SIG-M5 treated with dmso at 0.1 percent for 504 hours (cell line): ENCODE data around the gene KLF9.

Source experiments
- DNase-seq: peaks from one replicate; lab custom pipeline; 2025; ENCODE audit not compliant: unreplicated experiment; lab: John Stamatoyannopoulos, UW

KLF9 gene

DNA sequence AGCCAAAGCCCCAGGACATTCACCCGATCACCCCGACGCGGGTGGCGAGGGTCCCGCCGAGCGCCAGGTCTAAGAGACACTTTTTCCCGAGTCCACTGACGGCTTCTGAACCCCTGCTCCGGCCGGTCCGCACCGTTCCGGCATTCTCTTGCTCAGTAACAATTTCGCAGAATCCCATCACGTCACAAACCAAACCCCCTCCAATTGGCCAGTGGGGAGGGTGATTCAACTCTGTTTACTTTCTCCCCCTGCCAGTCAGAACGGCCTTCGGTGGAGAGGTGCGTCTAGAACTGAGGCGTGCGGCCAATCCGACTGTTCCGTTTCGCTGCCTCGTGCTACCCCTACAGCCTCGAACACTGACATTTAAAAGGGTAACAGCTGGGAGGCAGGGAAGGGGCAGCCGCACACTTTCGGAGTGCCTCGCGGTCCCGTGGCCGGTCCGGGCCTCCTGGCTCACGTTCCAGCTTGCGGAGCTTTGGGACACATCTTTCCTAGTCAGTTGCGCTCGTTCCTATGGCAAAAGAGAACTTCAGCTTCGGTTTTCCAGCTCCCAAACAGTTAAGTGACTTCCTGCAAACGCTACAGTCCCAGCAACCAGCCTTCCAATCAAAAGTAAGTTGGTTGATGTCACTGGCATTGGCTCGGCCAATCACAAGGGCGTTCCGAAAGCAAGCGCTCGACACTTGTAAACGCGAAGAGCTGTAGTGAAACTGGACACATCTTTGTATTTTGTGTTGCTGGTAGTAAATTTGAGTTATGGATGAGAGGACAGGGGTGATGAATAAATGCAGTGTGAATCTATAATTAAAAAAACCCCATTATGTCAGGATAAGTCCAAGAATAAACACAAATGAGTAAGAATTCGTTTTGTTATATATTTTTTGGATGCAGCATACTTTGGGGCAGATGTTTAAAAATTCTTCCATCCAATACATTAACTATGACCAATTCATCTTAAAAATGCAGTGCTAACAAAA, at the start of gene KLF9:
TSS of gene KLF9 (minus strand) at position 859 of the 977 bp plus-strand sequence. CDS start 1,294 bp downstream, outside the sequence.
- DNase-seq: peak; percentile 96

DNA sequence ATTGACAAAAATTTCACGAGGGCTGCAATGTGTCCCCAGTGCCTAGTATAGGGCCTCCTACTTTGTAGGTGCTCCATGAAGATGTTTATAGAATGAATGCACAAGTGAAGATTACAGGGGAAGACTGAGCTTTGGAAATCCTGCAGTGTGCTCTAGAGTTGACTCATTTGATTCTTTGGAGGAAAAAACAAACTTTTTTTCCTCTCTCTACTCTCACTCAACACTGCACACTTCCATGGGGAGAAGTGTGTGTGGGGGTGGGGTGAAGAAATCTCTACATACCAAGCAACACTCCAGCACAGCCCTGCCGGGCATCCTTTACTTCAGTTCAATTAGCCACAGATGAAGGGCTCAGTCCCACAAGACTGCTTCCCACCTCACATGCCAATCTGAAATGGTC, 49.4 kb upstream of the KLF9 start:
- no peak for DNase-seq

DNA sequence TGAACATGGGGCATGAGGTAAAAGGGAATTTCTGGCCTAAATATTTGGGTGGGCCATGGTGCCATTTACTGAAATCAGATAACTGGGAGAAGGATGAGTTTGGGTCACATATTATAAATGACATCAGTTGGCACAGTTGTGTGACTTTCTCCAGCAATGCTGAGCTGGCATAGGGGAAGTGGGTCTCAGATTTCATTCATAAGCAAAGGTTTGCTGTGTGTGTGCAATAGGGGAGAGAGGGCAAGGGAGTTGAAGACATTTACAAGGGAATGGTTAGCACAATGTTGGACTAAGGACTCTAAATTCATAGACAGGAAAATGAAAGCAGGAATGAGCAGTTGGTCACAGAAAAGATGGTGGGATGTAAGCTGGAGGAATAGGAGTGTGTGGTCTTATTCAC, 47.8 kb upstream of the KLF9 start:
- DNase-seq: no peak

DNA sequence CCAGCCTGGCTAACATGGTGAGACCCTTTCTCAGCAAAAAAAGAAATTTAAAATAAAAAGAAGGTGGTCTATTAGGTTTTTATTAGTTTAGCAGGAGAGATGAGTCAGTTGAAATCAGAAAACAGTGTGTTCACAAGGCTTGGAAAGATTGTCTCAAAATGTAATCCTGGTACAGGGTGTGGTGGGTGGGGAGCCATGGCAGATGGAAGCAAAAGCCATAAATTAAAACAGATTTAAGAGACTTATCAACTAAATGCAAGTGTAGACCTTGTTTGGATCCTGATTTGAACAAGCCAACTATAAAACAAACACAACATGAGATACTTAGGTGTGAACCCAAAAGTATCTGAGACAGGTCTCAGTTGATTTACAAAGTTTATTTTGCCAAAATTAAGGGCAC, 42.8 kb upstream of the KLF9 start:
- DNase-seq: no peak

DNA sequence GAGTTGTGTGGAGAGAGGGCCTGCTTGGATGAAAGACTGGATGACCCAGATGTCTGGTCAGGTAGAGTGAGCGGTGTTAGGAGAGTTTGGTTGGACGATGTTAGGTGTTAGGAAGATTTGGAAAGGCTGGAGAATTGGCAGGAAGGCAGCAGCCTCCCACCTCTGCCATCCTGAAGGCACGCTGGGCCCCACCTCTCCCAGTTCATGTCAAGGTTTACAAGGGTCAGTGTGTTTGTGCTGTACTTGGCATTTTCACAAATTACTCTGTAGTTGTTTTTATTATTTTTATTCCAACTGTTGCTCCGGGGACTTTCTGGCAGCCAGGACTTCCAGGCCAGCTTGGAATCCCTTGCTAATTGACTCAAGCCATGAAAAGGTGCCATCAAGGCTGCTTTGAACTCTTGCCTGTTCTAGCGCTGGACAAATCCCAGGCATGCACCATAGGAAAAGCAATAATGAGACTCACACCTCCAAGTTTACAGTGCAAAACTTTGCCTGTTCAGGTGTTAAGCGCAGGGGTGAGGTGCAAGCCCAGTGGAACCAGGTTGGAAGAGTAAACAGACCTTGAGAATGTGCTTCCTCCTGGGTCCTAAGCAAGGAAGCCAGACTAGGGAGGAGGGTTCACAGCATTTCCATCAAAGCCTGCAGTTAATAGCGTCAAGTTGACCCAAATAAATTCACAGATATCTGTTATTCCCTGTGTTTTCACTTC, 41.7 kb upstream of the KLF9 start:
- DNase-seq: no peak

DNA sequence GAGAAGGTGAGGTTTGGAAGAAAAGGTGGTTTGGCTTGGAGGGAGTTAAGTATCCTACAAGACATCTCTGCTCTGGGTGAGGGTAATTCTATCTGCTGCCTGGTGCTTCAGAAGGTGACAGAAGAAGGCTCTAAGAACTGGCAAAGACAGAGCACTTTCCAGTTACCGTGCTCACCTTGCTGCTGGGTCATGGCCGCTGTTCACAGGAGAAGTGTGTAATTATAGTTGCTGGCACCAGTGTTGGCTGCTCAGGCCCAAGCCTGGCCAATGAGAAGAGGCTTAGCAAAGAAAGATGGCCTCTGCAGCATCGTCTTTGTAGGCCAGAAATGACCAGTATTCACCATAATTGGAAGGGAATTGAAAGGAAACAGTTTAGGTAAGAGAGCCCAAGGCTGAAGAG, 37.9 kb upstream of the KLF9 start:
- DNase-seq: no peak

DNA sequence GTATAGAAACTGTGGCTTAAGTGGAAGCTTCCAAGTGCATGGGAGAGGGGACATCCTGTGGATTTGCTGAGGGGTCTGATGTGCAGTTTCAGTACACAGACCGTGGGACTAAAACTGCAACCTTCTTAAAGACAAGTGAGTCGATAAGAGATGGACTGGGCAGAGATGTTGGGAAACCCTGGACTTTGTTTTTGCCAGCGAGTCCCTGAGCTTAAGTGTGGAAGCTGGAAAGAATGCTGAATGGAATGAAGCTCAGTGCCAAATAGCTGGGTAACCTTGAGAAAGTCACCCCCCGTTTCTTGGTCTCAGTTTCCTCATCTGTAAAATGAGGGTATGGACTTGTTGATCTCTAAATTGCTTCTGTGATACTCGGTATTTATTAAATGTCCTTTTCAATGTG, 37.3 kb upstream of the KLF9 start:
- DNase-seq: no peak

DNA sequence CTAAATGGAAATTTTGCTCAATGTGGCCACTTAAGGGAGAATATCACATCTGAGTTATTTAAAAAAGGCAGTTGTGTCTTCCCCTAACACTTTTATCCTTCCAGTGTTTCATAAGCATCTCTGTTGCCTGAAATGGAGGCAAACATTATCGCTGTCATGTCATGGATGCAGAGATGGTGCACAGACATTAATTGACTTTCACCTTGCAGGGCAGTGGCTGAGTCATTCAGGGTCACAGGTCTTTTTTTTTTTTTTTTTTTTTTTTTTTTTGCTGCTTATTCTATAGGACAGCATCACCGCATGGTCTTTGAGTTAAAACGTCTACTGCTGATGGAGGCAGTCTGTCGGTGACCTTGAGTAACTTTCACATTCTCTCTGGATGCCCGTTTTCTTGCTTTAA, 36.3 kb upstream of the KLF9 start:
- no peak for DNase-seq

DNA sequence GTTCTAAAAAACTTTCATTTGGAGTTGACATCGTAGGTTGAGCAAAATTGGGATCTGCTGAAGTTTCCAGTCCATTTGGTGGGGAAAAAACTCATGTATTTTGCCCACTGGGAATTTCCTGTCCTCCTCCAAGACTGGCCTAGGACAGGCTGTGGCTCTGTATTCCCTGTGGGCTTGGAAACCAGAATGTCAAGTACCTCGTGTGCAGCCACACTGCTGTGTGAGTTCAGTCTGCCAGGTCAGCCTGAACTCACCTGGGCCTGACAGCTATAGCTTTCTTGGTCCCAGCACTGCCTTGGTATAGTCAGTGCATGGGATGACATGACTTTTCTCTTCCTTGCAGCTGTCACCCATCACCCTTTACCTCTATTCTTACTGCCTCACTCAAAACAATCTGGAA, 35.0 kb upstream of the KLF9 start:
- no peak for DNase-seq

DNA sequence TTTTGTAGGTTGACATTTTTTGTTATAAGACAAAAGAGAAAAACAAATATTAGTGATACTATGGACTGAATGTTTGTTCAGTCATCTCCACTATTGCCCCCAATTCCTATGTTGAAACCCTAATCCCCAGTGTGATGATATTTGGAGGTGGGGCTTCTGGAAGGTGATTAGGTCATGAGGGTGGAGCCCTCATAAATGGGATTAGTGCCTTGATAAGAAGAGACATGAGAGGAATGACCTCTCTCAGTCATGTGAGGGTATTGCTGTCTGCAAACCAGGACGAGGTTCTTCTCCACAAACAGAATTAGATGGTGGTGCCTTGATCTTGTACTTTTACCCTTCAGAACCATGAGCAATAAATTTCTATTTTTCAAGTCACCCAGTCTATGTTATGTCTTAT, 34.5 kb upstream of the KLF9 start:
- DNase-seq: no peak

DNA sequence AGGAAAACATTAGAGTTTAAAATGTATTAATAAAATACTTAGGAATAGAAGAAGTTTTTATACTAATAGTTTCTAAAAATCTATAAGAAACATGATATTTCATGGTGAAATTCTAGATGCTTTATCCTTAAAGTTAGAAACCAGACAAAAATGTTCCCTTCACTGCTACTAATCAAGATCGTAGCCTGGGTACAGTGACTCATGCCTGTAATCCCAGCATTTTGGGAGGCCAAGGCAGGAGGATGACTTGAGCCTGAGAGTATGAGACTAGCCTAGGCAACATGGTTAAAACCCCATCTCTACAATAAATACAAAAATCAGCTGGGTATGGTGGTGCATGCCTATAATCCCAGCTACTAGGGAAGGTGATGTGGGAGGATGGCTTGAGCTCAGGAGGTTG, 30.4 kb upstream of the KLF9 start:
- DNase-seq: no peak

DNA sequence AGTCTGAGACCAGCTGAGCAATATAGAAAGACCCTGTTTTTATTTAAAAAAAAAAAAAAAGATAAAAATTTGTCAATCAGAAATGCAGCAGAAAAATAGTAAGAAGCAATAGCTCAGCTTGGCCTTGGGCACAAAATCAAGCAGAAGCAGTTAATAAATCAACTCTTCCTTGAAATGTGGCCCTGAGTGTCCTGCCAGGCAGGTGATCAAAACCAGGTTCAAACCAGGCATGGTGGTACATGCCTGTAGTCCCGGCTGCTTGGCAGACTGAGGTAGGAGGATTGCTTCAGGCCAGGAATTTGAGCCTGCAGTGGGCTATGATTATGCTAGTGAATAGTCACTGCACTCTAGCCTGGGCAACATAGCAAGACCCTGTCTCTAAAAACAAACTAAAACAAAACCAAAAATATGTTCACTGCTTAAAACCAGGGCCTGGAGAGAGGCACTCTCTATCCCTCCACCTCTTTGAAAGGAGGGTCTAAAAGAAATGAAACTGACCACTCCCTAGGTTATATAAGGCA, 27.9 kb upstream of the KLF9 start:
- no peak for DNase-seq

DNA sequence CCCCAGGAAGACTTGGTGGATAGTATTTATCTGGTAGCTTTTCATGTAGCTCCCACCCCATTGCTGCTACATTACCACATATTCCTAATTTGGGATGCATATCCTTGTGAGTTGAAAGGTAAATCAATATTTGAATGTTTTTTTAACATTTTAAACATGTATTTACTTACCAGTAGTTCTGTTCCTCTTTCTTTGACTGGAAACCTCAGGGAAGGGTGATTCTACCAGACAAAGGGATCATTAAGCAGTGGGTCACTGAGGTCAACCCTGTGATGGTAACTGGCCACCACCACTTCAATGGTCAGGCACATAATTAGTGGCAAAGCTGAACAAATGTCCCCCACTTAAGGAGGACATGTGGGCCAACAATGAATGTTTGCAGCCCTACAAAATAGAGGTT, 27.2 kb upstream of the KLF9 start:
- DNase-seq: no peak

DNA sequence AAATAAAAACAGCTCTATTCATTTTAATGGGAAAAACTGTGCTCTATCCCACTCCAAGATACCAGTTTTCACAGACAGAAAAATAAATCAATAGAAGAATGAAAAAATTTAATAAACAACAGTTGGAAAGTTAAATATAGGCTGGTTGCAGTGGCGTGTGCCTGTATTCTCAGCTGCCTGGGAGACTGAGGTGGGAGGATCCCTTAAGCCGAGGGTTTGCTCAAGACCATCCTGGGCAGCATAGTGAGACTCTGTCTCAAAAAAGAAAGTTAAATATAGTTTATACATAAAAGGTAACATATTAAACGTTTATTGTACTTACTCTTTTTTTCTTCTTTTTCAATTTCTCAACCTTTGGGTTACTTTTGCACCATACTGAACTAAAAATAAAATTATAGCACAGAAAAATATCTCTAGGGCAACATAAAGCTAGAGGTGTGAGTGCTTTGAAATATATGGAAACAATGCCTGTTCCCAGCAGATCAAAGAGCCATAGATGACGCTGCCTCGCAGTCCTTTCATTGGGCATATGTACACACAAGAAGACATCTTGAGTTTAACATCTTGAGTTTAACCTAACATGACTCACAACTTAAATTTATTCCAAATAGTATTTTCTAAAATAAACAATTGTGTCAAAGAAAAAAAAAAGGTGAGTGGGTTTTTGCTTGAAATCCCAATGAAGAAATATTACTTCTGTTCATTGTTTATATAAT, 25.7 kb upstream of the KLF9 start:
- no peak for DNase-seq

DNA sequence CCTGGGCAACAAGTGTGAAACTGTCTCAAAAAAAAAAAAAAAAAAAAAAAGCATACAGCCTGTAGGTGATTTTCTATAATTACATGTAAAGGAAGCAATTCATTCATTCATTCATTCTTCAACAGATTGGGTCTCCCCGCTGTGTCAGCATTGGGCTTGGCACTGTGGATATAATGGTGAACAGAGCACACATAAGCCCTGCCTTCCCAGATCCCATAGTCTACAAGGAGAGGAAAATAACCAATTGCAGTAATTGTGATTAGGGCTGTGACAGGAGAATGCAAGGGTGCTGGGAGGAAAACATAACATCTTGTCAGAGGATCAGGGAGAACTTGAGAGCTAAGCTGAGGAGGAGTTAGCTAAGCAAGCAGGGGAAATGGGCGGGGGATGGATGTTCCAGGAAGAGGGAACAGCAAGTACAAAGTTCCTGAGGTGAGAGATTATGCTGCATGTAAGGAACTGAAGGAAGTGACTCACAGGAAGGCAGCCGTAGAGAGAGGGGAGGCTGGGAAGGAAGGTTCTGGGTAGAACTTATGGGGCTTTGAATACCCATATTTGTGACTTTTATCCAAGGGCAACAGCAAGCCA, 24.0 kb upstream of the KLF9 start:
- no peak for DNase-seq

DNA sequence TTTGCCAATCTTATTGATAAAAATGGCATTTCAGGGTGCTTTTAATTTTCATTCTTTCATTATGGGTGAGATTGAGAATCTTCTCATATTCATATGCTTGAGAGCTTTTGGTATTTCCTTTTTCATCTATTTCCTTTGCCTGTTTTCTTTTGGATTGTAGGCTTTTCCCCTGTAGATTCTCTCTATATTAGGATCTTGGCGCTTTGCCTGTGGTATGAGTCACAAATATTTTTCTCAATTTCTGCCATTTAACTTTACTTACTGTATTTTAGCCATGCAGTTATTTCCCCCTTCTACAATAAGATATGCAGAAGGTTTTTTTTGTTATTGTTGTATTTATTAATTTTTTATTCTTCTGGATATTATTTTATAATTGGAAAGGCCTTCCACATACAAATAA, 21.5 kb upstream of the KLF9 start:
- DNase-seq: no peak

DNA sequence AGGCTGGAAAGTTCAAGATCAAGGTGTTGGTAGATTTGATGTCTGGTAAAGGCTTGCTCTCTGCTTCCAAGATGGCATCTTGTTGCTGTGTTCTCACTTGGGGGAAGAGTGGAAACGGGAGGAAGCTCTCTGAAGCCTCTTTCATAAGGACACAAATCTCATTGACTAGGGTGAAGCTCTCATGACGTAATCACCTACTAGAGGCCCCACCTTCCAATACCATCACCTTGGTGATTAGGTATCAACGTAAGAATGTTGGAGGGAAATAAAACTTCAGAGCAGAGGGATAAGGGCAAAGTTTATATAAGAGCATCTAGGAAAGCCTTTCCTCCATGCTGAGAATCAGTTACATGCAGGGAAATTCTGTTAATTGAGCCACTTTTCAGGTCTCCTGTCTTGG, 15.4 kb upstream of the KLF9 start:
- DNase-seq: no peak

DNA sequence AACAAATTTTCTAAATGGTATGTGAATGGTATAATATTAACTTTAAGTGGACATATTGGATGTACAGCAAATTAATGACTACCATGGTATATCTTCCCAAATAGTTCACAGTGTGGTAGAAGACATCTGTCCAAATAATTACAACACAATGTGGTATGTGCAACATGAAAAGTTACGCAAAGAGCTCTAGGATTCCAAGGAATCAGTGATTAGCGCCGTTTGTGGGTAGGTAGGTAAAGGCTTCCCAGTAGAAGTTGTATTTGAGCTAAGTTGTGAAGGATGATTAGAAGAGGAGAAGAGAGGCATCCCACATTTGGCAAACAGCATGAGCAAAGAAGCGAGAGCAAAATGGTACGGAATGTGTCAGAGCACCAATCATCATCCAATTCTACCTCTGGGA, 14.3 kb upstream of the KLF9 start:
- no peak for DNase-seq

DNA sequence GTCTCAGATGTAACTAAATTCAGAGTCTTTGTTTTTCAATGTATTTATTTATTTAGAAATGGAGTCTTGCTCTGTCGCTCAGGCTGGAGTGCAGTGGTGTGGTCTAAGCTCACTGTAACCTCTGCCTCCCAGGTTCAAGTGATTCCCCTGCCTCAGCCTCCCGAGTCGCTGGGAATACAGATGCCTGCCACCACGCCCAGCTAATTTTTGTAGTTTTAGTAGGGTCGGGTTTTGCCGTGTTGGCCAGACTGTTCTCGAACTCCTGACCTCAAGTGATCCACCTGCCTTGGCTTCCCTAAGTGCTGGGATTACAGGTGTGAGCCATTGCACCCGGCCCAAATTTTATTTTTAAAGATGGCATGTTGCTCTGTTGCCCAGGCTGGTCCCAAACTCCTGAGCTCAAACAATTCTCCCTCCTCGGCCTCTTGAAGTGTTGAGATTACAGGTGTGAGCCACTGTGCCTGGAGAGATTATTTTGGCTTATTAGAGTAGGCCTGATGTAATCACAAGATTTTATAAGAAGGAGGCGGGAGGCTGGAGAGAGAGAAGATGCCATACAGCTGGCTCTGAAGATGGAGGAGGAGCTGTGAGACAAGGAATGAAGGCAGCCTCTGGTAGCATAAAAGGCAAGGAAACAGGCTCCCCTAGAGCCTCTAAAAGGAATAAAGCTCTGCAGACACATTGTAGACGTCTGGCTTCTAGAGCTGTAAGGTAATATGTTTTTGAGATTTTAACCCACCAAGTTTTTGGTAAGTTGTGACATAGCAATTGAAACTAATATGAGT, 12.9 kb upstream of the KLF9 start:
- no peak for DNase-seq

DNA sequence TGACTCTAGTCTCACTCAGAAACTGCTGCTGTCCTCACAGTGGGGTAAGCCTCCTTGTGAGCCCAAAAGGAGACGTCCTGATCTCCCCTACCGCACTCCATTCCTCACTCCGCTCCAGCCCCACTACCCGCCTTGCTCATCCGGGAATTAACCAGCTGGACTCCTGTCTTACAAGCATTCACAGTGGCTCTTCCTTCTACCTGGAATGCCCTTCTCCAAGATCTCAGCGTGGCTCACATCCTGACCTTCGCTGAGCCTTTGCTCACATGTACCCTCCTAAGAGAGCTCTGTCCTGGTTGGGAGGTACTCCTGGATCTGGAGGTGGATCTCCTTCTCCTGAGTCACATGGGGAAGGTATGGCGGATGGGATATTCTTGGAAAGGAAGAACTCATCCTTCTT, 10.7 kb upstream of the KLF9 start:
- DNase-seq: no peak
